ENCODE measurements around the gene FADS1. TPM values are rescaled to one million over a fixed set of nuclear protein-coding genes. Genes with fewer than 3 reads are reported as not detected.

The FADS1 gene
- total RNA-seq, 1 donor from 2014 or later: 155 TPM

DNA sequence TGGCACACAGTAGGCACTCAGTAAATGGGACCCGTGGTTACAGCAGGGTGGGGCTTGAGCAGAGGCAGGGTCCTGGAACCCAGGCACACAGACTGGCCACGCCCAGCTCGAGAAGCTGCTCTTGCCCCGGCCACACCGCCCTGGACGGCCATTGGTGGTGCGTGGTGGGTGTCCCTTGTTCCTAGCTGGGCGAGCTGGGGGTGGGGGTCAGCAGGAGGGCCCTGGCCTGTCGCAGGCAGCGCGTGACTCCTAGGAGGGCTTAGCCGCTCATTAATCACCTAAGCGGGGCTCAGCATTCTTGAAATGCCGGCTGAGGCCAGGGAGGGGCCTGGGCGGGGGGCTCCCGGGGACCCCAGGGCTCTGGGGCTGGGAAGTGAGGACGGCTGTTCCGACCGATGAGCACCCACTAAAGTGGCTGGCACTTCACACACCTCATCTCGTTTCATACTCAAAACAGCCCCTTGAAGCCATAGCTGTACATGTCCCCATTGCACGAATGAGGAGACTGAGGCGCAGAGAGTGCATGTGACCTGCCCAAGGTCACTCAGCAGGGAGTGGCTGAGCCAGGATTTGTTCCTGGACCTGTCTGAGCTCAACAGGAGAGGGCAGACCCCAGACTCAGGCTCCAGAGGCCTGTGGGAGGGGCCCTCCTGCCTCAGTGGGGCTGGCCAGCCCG is 52.7 kb downstream of the FADS1 start:
- DNase-seq: no peak
- no peak for TF ChIP-seq CTCF (IDR thresholded peaks at IDR 0.05; ENCODE audit: partially characterized antibody, unreplicated experiment)
- peaks cover 3% of the 10 kb centered on the region for H3K4me1 Mint-ChIP-seq (ENCODE audit: low read depth, unreplicated experiment)
- H3K4me3 Mint-ChIP-seq (ENCODE audit: unreplicated experiment): no peak overlapping the region
- H3K9me3 Mint-ChIP-seq (ENCODE audit: unreplicated experiment): no peaks in the 10 kb centered on the region
- H3K27ac Mint-ChIP-seq (ENCODE audit: unreplicated experiment): no peak overlapping the region
- no peaks in the 10 kb centered on the region for H3K36me3 Mint-ChIP-seq (ENCODE audit: unreplicated experiment)
- peaks cover 8% of the 10 kb centered on the region for H3K27me3 Mint-ChIP-seq (ENCODE audit: unreplicated experiment)

- H3K36me3 Mint-ChIP-seq (ENCODE audit: unreplicated experiment): no peaks in the 10 kb centered on the region
- no peaks in the 10 kb centered on the region for H3K9me3 Mint-ChIP-seq (ENCODE audit: unreplicated experiment)
- TF ChIP-seq CTCF (IDR thresholded peaks at IDR 0.05; ENCODE audit: partially characterized antibody, unreplicated experiment): no peak
- H3K27ac Mint-ChIP-seq (ENCODE audit: unreplicated experiment): no peak overlapping the region
- no peak for DNase-seq
- peaks cover 2% of the 10 kb centered on the region for H3K27me3 Mint-ChIP-seq (ENCODE audit: unreplicated experiment)
- no peak overlapping the region for H3K4me3 Mint-ChIP-seq (ENCODE audit: unreplicated experiment)
- H3K4me1 Mint-ChIP-seq (ENCODE audit: low read depth, unreplicated experiment): peaks cover 3% of the 10 kb centered on the region
Observed at GRCh38 chr11:61762798-61763197, 54.0 kb downstream of the FADS1 start.

DNA sequence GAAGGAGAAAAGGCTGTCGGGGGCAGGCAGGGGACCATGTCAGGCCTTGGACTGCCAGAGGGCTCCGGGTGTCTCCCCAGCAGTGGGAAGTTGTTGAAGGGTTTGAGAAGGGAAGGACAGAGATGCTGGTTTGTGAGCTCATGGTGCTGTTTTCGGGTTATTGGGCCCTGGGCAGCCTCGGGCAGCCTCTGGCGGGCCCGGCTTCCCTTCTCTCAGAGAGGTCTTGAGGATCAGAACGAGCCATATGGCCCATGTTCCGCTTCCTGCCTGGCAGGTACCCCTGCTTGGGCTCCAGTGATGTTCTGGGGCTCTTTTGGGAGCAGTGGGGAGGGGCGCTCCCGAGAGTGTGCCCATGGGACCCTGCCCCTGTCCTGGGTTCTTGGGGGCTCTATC is 54.6 kb downstream of the FADS1 start:
- no peak for DNase-seq
- no peak overlapping the region for H3K4me3 Mint-ChIP-seq (ENCODE audit: unreplicated experiment)
- H3K27me3 Mint-ChIP-seq (ENCODE audit: unreplicated experiment): peaks cover 1% of the 10 kb centered on the region
- no peak overlapping the region for H3K27ac Mint-ChIP-seq (ENCODE audit: unreplicated experiment)
- peaks cover under 1% of the 10 kb centered on the region for H3K9me3 Mint-ChIP-seq (ENCODE audit: unreplicated experiment)
- peaks cover 3% of the 10 kb centered on the region for H3K4me1 Mint-ChIP-seq (ENCODE audit: low read depth, unreplicated experiment)
- H3K36me3 Mint-ChIP-seq (ENCODE audit: unreplicated experiment): no peaks in the 10 kb centered on the region
- no peak for TF ChIP-seq CTCF (IDR thresholded peaks at IDR 0.05; ENCODE audit: partially characterized antibody, unreplicated experiment)

- Mint-ChIP-seq H3K27ac (ENCODE audit: unreplicated experiment) (peak overlapping the region; percentile 64), H3K4me3 (ENCODE audit: unreplicated experiment) (no peak overlapping the region), H3K36me3 (ENCODE audit: unreplicated experiment) (no peaks in the 10 kb centered on the region), H3K27me3 (ENCODE audit: unreplicated experiment) (peaks cover 4% of the 10 kb centered on the region), H3K4me1 (ENCODE audit: low read depth, unreplicated experiment) (peaks cover 3% of the 10 kb centered on the region), H3K9me3 (ENCODE audit: unreplicated experiment) (peaks cover 3% of the 10 kb centered on the region)
- no peak for TF ChIP-seq CTCF (IDR thresholded peaks at IDR 0.05; ENCODE audit: partially characterized antibody, unreplicated experiment)
- DNase-seq: no peak
Observed at GRCh38 chr11:61761440-61762222, 55.2 kb downstream of the FADS1 start.

- H3K4me1 Mint-ChIP-seq (ENCODE audit: low read depth, unreplicated experiment): peaks cover 3% of the 10 kb centered on the region
- H3K27me3 Mint-ChIP-seq (ENCODE audit: unreplicated experiment): peaks cover 4% of the 10 kb centered on the region
- H3K36me3 Mint-ChIP-seq (ENCODE audit: unreplicated experiment): no peaks in the 10 kb centered on the region
- no peak overlapping the region for H3K4me3 Mint-ChIP-seq (ENCODE audit: unreplicated experiment)
- no peak overlapping the region for H3K27ac Mint-ChIP-seq (ENCODE audit: unreplicated experiment)
- no peak for DNase-seq
- H3K9me3 Mint-ChIP-seq (ENCODE audit: unreplicated experiment): peaks cover 3% of the 10 kb centered on the region
- no peak for TF ChIP-seq CTCF (IDR thresholded peaks at IDR 0.05; ENCODE audit: partially characterized antibody, unreplicated experiment)
Observed at GRCh38 chr11:61760946-61761345, 55.9 kb downstream of the FADS1 start.

Data from glutamatergic neuron (in vitro differentiated cells).